ENCODE measurements around the gene MYORG. TPM values are rescaled to one million over a fixed set of nuclear protein-coding genes. Genes with fewer than 3 reads are reported as not detected.

MYORG gene
- total and polyA plus RNA-seq, 9 of the 15 experiments (the other 6 are each of a cell fraction or from before 2014, with no cell fraction given): 0.06 to 0.82 (median 0.18) TPM

GRCh38 chr9:34413231-34413852 is 36.6 kb upstream of the MYORG start:
- Histone ChIP-seq H3K4me2 (ENCODE audit: insufficient read depth, low read length) (no peak overlapping the region), H3K9ac (ENCODE audit: insufficient read depth in 1 of 2, low read depth in 2 of 2, low read length in 2 of 2) (no peak overlapping the region), H3K27me3 (ENCODE audit: control insufficient read depth in 2 of 2, insufficient read depth in 2 of 2, low read length in 2 of 2) (no peaks in the 10 kb centered on the region), H4K20me1 (replicated peaks; ENCODE audit: control insufficient read depth, insufficient read depth, low read length) (no peaks in the 10 kb centered on the region), H3K9me1 (ENCODE audit: control insufficient read depth, insufficient read depth, low read length) (no peaks in the 10 kb centered on the region), H3K79me2 (ENCODE audit: control insufficient read depth, insufficient read depth, low read length) (no peaks in the 10 kb centered on the region), H3K36me3 (ENCODE audit: control insufficient read depth, insufficient read depth, low read length) (no peaks in the 10 kb centered on the region), H3K4me1 (replicated peaks in 1 of 2; ENCODE audit: control insufficient read depth in 2 of 2, insufficient read depth in 2 of 2, low read length in 2 of 2) (no peaks in the 10 kb centered on the region), H2AFZ (ENCODE audit: low read depth, low read length) (no peak overlapping the region), H3K4me3 (no peak overlapping the region), H3K27ac (ENCODE audit: extremely low read depth, low read depth, low read length) (no peak overlapping the region), H3K9me3 (replicated peaks; ENCODE audit: control insufficient read depth, insufficient read depth, low read depth, low read length) (no peaks in the 10 kb centered on the region)
- peak; percentile 78 for ATAC-seq
- peak; percentile 51 for FAIRE-seq
- peak; percentile 98 for TF ChIP-seq REST (IDR thresholded peaks at IDR 0.05; ENCODE audit: borderline replicate concordance)
- peak; percentile 92 for TF ChIP-seq REST (CRISPR knock-in tag; IDR thresholded peaks at IDR 0.05; ENCODE audit: low read depth)
- TF ChIP-seq RBM17 (IDR thresholded peaks at IDR 0.05; ENCODE audit: borderline replicate concordance, low read depth, low read length): no peak
- no peak for TF ChIP-seq ZNF232 (CRISPR knock-in tag; IDR thresholded peaks at IDR 0.05)
- no peak for TF ChIP-seq ZNF785 (CRISPR knock-in tag; IDR thresholded peaks at IDR 0.05)
- no peak for TF ChIP-seq HOXB6 (CRISPR knock-in tag; IDR thresholded peaks at IDR 0.05; ENCODE audit: borderline replicate concordance)
- peak; percentile 94 for TF ChIP-seq MIER1 (IDR thresholded peaks at IDR 0.05; ENCODE audit: low read depth)
- no peak for TF ChIP-seq SNRNP70 (optimal IDR thresholded peaks at IDR 0.05; ENCODE audit: low read depth, low read length)
- TF ChIP-seq EHMT2 (IDR thresholded peaks at IDR 0.05): peak; percentile 96
- no peak for TF ChIP-seq LCOR (CRISPR knock-in tag; IDR thresholded peaks at IDR 0.05)
- peak in 1 of 2 experiments; percentile 36; a peak in 1 of 4 replicates for TF ChIP-seq RCOR1 (IDR thresholded peaks at IDR 0.05; ENCODE audit: borderline replicate concordance in 1 of 2, low read depth in 2 of 2, low read length in 2 of 2)
- TF ChIP-seq ZNF140 (CRISPR knock-in tag; IDR thresholded peaks at IDR 0.05): no peak
- TF ChIP-seq EP300 (IDR thresholded peaks at IDR 0.05; ENCODE audit: low read length): no peak
- intact Hi-C loops (cut with micrococcal nuclease) (no loop called here), in situ Hi-C loops (cut with MboI) (no loop called here)
- BruUV-seq (replicated peaks): no TSS peak
- POLR2A ChIA-PET: interaction anchor here (2.6 kb wide), 1 partner anchor 8 kb away, joined by 7 read pairs; no protein-coding TSS in a partner anchor
- DNase-seq (ENCODE audit: extremely low read depth in 1 of 4, low spot score in 3 of 4): peak; percentile 45 to 69 (median 56)
- 0% methylated on average over 6 of the region's 6 CpGs for WGBS (ENCODE audit: insufficient coverage, low coverage, missing lambda C conversion rate)
- CTCF ChIA-PET (ENCODE audit: low intra/inter-chr PET ratio): no interaction called here

Measured in K562 (cell line).